ENCODE measurements around the gene KIAA0232. TPM values are rescaled to one million over a fixed set of nuclear protein-coding genes. Genes with fewer than 3 reads are reported as not detected.

KIAA0232 gene
- polyA plus RNA-seq, 1 experiment: 25.0 TPM

GRCh38 chr4:6803246-6803645 is 20.7 kb downstream of the KIAA0232 start:
- Histone ChIP-seq H3K4me3 (ENCODE audit: low read depth, low read length) (no peak overlapping the region), H3K27ac (ENCODE audit: low read depth, low read length) (no peak overlapping the region), H3K9me3 (ENCODE audit: control insufficient read depth, insufficient read depth, low read length) (no peaks in the 10 kb centered on the region), H3K27me3 (ENCODE audit: control insufficient read depth, insufficient read depth, low read length) (no peaks in the 10 kb centered on the region)
- DNase-seq (ENCODE audit: low read depth, low spot score): no peak
- POLR2A ChIA-PET: no interaction called here
- CTCF ChIA-PET: interaction anchor here (0.7 kb wide), 1 partner anchor 83 kb away, joined by 9 read pairs; no protein-coding TSS in a partner anchor
- TF ChIP-seq CTCF (IDR thresholded peaks at IDR 0.05; ENCODE audit: low read depth, low read length): no peak

- no peak for TF ChIP-seq CTCF (IDR thresholded peaks at IDR 0.05; ENCODE audit: low read depth, low read length)
- no peaks in the 10 kb centered on the region for H3K27me3 ChIP-seq (ENCODE audit: control insufficient read depth, insufficient read depth, low read length)
- DNase-seq (ENCODE audit: low read depth, low spot score): no peak
- no peak overlapping the region for H3K27ac ChIP-seq (ENCODE audit: low read depth, low read length)
- CTCF ChIA-PET: no interaction called here
- H3K4me3 ChIP-seq (ENCODE audit: low read depth, low read length): no peak overlapping the region
- H3K9me3 ChIP-seq (ENCODE audit: control insufficient read depth, insufficient read depth, low read length): no peaks in the 10 kb centered on the region
- POLR2A ChIA-PET: no interaction called here
Observed at GRCh38 chr4:6804082-6804752, 21.7 kb downstream of the KIAA0232 start.

GRCh38 chr4:6806924-6807626 is 24.5 kb downstream of the KIAA0232 start:
- ChIA-PET POLR2A (no interaction called here), CTCF (interaction anchor here (1.2 kb wide), 1 partner anchor 66 kb away, joined by 3 read pairs; no protein-coding TSS in a partner anchor)
- no peak for DNase-seq (ENCODE audit: low read depth, low spot score)
- no peak overlapping the region for H3K27ac ChIP-seq (ENCODE audit: low read depth, low read length)
- no peaks in the 10 kb centered on the region for H3K27me3 ChIP-seq (ENCODE audit: control insufficient read depth, insufficient read depth, low read length)
- no peak for TF ChIP-seq CTCF (IDR thresholded peaks at IDR 0.05; ENCODE audit: low read depth, low read length)
- H3K9me3 ChIP-seq (ENCODE audit: control insufficient read depth, insufficient read depth, low read length): no peaks in the 10 kb centered on the region
- no peak overlapping the region for H3K4me3 ChIP-seq (ENCODE audit: low read depth, low read length)

- TF ChIP-seq CTCF (IDR thresholded peaks at IDR 0.05; ENCODE audit: low read depth, low read length): no peak
- Histone ChIP-seq H3K27me3 (ENCODE audit: control insufficient read depth, insufficient read depth, low read length) (no peaks in the 10 kb centered on the region), H3K27ac (ENCODE audit: low read depth, low read length) (no peak overlapping the region), H3K4me3 (ENCODE audit: low read depth, low read length) (no peak overlapping the region), H3K9me3 (ENCODE audit: control insufficient read depth, insufficient read depth, low read length) (no peaks in the 10 kb centered on the region)
- DNase-seq (ENCODE audit: low read depth, low spot score): no peak
- POLR2A ChIA-PET: no interaction called here
- CTCF ChIA-PET: no interaction called here
Observed at GRCh38 chr4:6808259-6808658, 25.7 kb downstream of the KIAA0232 start.

- ChIA-PET CTCF (no interaction called here), POLR2A (no interaction called here)
- Histone ChIP-seq H3K27ac (ENCODE audit: low read depth, low read length) (no peak overlapping the region), H3K9me3 (ENCODE audit: control insufficient read depth, insufficient read depth, low read length) (no peaks in the 10 kb centered on the region; the same call in 1 of the 2 replicates), H3K27me3 (ENCODE audit: control insufficient read depth, insufficient read depth, low read length) (no peaks in the 10 kb centered on the region), H3K4me3 (ENCODE audit: low read depth, low read length) (no peak overlapping the region)
- TF ChIP-seq CTCF (IDR thresholded peaks at IDR 0.05; ENCODE audit: low read depth, low read length): no peak
- no peak for DNase-seq (ENCODE audit: low read depth, low spot score)
Observed at GRCh38 chr4:6811165-6811564, 28.6 kb downstream of the KIAA0232 start.
